SIG-M5 (cell line): ENCODE data around the gene SMARCB1.

Experiments used
- DNase-seq: peaks from one replicate; lab custom pipeline; 2025; lab: John Stamatoyannopoulos, UW

Gene SMARCB1

GRCh38 chr22:23780146-23780748 is 6.5 kb upstream of the SMARCB1 start:
- no peak for DNase-seq

GRCh38 chr22:23781065-23781464 is 5.7 kb upstream of the SMARCB1 start:
- no peak for DNase-seq

GRCh38 chr22:23781511-23782183 is 5.1 kb upstream of the SMARCB1 start:
- no peak for DNase-seq

GRCh38 chr22:23782252-23782651 is 4.5 kb upstream of the SMARCB1 start:
- DNase-seq = no peak

- no peak for DNase-seq
Measured at GRCh38 chr22:23782703-23783102, 4.1 kb upstream of the SMARCB1 start.

- DNase-seq = no peak
Measured at GRCh38 chr22:23783265-23784150, 3.3 kb upstream of the SMARCB1 start.

GRCh38 chr22:23784215-23784732 is 2.5 kb upstream of the SMARCB1 start:
- no peak for DNase-seq

- no peak for DNase-seq
Measured at GRCh38 chr22:23786261-23786710, 480 bp upstream of the SMARCB1 start.

- DNase-seq = no peak
Measured at GRCh38 chr22:23787600-23787896, 782 bp downstream of the SMARCB1 start.

- DNase-seq = no peak
Measured at GRCh38 chr22:23787910-23788309, 1.1 kb downstream of the SMARCB1 start.

GRCh38 chr22:23789121-23789520 is 2.4 kb downstream of the SMARCB1 start:
- no peak for DNase-seq

- no peak for DNase-seq
Measured at GRCh38 chr22:23789638-23790037, 2.9 kb downstream of the SMARCB1 start.

GRCh38 chr22:23790819-23791737 is 4.3 kb downstream of the SMARCB1 start:
- DNase-seq = no peak

- no peak for DNase-seq
Measured at GRCh38 chr22:23791738-23792645, 5.2 kb downstream of the SMARCB1 start.

- no peak for DNase-seq
Measured at GRCh38 chr22:23793326-23793725, 6.6 kb downstream of the SMARCB1 start.

- DNase-seq = no peak
Measured at GRCh38 chr22:23796461-23796860, 9.7 kb downstream of the SMARCB1 start.

GRCh38 chr22:23800297-23801237 is 13.8 kb downstream of the SMARCB1 start:
- DNase-seq = no peak

GRCh38 chr22:23801238-23801821 is 14.6 kb downstream of the SMARCB1 start:
- DNase-seq = no peak

- DNase-seq = no peak
Measured at GRCh38 chr22:23801886-23802377, 15.2 kb downstream of the SMARCB1 start.
